ENCODE measurements around the gene TSHZ2.

- TF ChIP-seq CREM (CRISPR knock-in tag; IDR thresholded peaks at IDR 0.05) (no peak), SMAD3 (CRISPR knock-in tag; IDR thresholded peaks at IDR 0.05; ENCODE audit: borderline replicate concordance) (no peak), JUN (CRISPR knock-in tag; IDR thresholded peaks at IDR 0.05) (no peak), CTCF (IDR thresholded peaks at IDR 0.05) (no peak), IRF1 (CRISPR knock-in tag; IDR thresholded peaks at IDR 0.05) (no peak), GRHL2 (CRISPR knock-in tag; IDR thresholded peaks at IDR 0.05; ENCODE audit: insufficient replicate concordance, severe bottlenecking) (no peak), ZNF138 (CRISPR knock-in tag; conservative IDR thresholded peaks at IDR 0.05) (no peak), ESRRA (CRISPR knock-in tag; IDR thresholded peaks at IDR 0.05; ENCODE audit: borderline replicate concordance) (no peak), ELF4 (CRISPR knock-in tag; IDR thresholded peaks at IDR 0.05; ENCODE audit: low read depth) (no peak)
- TF ChIP-seq, protein P1, sequence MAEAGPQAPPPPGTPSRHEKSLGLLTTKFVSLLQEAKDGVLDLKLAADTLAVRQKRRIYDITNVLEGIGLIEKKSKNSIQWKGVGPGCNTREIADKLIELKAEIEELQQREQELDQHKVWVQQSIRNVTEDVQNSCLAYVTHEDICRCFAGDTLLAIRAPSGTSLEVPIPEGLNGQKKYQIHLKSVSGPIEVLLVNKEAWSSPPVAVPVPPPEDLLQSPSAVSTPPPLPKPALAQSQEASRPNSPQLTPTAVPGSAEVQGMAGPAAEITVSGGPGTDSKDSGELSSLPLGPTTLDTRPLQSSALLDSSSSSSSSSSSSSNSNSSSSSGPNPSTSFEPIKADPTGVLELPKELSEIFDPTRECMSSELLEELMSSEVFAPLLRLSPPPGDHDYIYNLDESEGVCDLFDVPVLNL (CRISPR knock-in tag; IDR thresholded peaks at IDR 0.05; ENCODE audit: borderline replicate concordance, low read depth), result no peak
- TF ChIP-seq, protein P2, sequence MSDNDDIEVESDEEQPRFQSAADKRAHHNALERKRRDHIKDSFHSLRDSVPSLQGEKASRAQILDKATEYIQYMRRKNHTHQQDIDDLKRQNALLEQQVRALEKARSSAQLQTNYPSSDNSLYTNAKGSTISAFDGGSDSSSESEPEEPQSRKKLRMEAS (CRISPR knock-in tag; IDR thresholded peaks at IDR 0.05), result no peak
Observed at GRCh38 chr20:53274365-53274764, 302.2 kb downstream of the TSHZ2 start.

Data from WTC11 (cell line).